HEK293 (cell line): ENCODE results near the gene C17orf50.
A peak's percentile ranks its signal among the peaks of the same experiment; 100 is the strongest.

Source experiments
- CTCF ChIA-PET: fragments of 350-600 bp; formaldehyde crosslinking; extraction: SDS; loops from one replicate; lab custom pipeline; 2021; ENCODE audit warnings: antibody characterized with exemption; lab: Yijun Ruan, JAX
- POLR2A ChIA-PET: fragments of 300-600 bp; formaldehyde crosslinking; extraction: SDS; loops from one replicate; lab custom pipeline; 2020; ENCODE audit warnings: antibody characterized with exemption, inconsistent platforms; lab: Yijun Ruan, JAX
- H3K27ac ChIP-seq: fragments of 200-500 bp; sonication (Bioruptor generic); 2 replicates; pipeline ENCODE4 v1.5.1; 2014; ENCODE audit warnings: low read depth, low read length, control low read depth, inconsistent platforms; ENCODE audit errors: extremely low read depth
- H3K36me3 ChIP-seq, 2 experiments: fragments of 200-500 bp in 1 of 2; sonication (Bioruptor generic) in 1 of 2; 1 replicate in 1 of 2; 2 replicates in 1 of 2; pipeline ENCODE4 v1.5.1; 2014 to 2017; ENCODE audit warnings: inconsistent platforms in 2 of 2, low read length in 2 of 2; ENCODE audit not compliant: control insufficient read depth in 2 of 2, insufficient read depth in 1 of 2
- H3K4me1 ChIP-seq: fragments of 200-500 bp; sonication (Bioruptor generic); 2 replicates; pipeline ENCODE4 v1.5.1; 2014; ENCODE audit warnings: mild to moderate bottlenecking, low read length, inconsistent platforms; ENCODE audit not compliant: control insufficient read depth, insufficient read depth
- H3K4me3 ChIP-seq: 2 replicates; pipeline ENCODE4 v1.5.1; 2011; ENCODE audit warnings: low read depth, mild to moderate bottlenecking, control low read depth, low read length, moderate library complexity
- H3K9me3 ChIP-seq: fragments of 200-500 bp; sonication (Bioruptor generic); 2 replicates; pipeline ENCODE4 v1.5.1; 2014; ENCODE audit warnings: low read depth, low read length, inconsistent platforms; ENCODE audit not compliant: control insufficient read depth, insufficient read depth
- GLI4 ChIP-seq: fragments of 450-650 bp; formaldehyde crosslinking; IDR thresholded peaks from 2 replicates; pipeline ENCODE4 v1.5.1; 2016; ENCODE audit warnings: missing biosample characterization, missing genetic modification characterization
- KLF7 ChIP-seq: fragments of 450-650 bp; formaldehyde crosslinking; IDR thresholded peaks from 2 replicates; pipeline ENCODE4 v1.5.1; 2016; ENCODE audit warnings: missing biosample characterization, missing genetic modification characterization, borderline replicate concordance
- PRDM4 ChIP-seq: fragments of 450-650 bp; formaldehyde crosslinking; IDR thresholded peaks from 2 replicates; pipeline ENCODE4 v1.5.1; 2017; ENCODE audit warnings: missing biosample characterization, missing genetic modification characterization
- SALL2 ChIP-seq: fragments of 450-650 bp; formaldehyde crosslinking; IDR thresholded peaks from 2 replicates; pipeline ENCODE4 v1.5.0; 2017; ENCODE audit warnings: missing biosample characterization, mild to moderate bottlenecking, missing genetic modification characterization, borderline replicate concordance
- ZBTB20 ChIP-seq: fragments of 450-650 bp; formaldehyde crosslinking; IDR thresholded peaks from 2 replicates; pipeline ENCODE4 v1.5.1; 2016; ENCODE audit warnings: missing biosample characterization, missing genetic modification characterization
- ZBTB49 ChIP-seq: fragments of 450-650 bp; formaldehyde crosslinking; IDR thresholded peaks from 2 replicates; pipeline ENCODE4 v1.5.1; 2016; ENCODE audit warnings: missing biosample characterization, missing genetic modification characterization, low read depth
- ZNF202 ChIP-seq: fragments of 450-650 bp; formaldehyde crosslinking; IDR thresholded peaks from 2 replicates; pipeline ENCODE4 v1.5.1; 2016; ENCODE audit warnings: missing biosample characterization, missing genetic modification characterization, borderline replicate concordance
- ZNF280D ChIP-seq: fragments of 450-650 bp; formaldehyde crosslinking; IDR thresholded peaks from 2 replicates; pipeline ENCODE4 v1.5.1; 2016; ENCODE audit warnings: missing biosample characterization, missing genetic modification characterization
- ZNF341 ChIP-seq: fragments of 450-650 bp; formaldehyde crosslinking; IDR thresholded peaks from 2 replicates; pipeline ENCODE4; 2016; ENCODE audit warnings: low read depth, missing biosample characterization, missing genetic modification characterization
- ZNF488 ChIP-seq: fragments of 450-650 bp; formaldehyde crosslinking; IDR thresholded peaks from 2 replicates; pipeline ENCODE4 v1.5.1; 2016; ENCODE audit warnings: missing biosample characterization, missing genetic modification characterization
- ZNF513 ChIP-seq: fragments of 450-650 bp; IDR thresholded peaks from 2 replicates; pipeline ENCODE4 v1.5.1; 2018; ENCODE audit warnings: missing biosample characterization, missing genetic modification characterization
- ZNF600 ChIP-seq: fragments of 450-650 bp; formaldehyde crosslinking; IDR thresholded peaks from 2 replicates; pipeline ENCODE4 v1.5.1; 2016; ENCODE audit warnings: missing biosample characterization, missing genetic modification characterization
- ZNF658 ChIP-seq: fragments of 450-650 bp; formaldehyde crosslinking; IDR thresholded peaks from 2 replicates; pipeline ENCODE4; 2016; ENCODE audit warnings: missing biosample characterization, missing genetic modification characterization
- ZNF660 ChIP-seq: fragments of 450-650 bp; IDR thresholded peaks from 2 replicates; pipeline ENCODE4 v1.5.1; 2018; ENCODE audit warnings: missing biosample characterization, mild to moderate bottlenecking, missing genetic modification characterization
- ZNF76 ChIP-seq: fragments of 450-650 bp; formaldehyde crosslinking; IDR thresholded peaks from 2 replicates; pipeline ENCODE4; 2016; ENCODE audit warnings: low read depth, missing biosample characterization, missing genetic modification characterization, borderline replicate concordance
- ZNF837 ChIP-seq: fragments of 450-650 bp; formaldehyde crosslinking; IDR thresholded peaks from 2 replicates; pipeline ENCODE4 v1.5.1; 2016; ENCODE audit warnings: missing biosample characterization, missing genetic modification characterization

The C17orf50 gene

GRCh38 chr17:35757243-35757642, 3.4 kb upstream of the C17orf50 start:
- CTCF ChIA-PET, result interaction anchor here (0.6 to 3.5 kb wide), 6 partner anchors 10 to 144 kb away, joined by 3 to 21 read pairs (median 4); partner anchors contain the start of gene TAF15
- TF ChIP-seq GLI4 (tag by site-specific recombination) (no peak), ZNF341 (tag by site-specific recombination) (no peak), ZNF76 (no peak), SALL2 (tag by site-specific recombination) (no peak), ZNF280D (tag by site-specific recombination) (peak; percentile 34; the same call in 1 of the 2 replicates), ZBTB20 (no peak), PRDM4 (tag by site-specific recombination) (no peak), ZNF488 (tag by site-specific recombination) (no peak)
- TF ChIP-seq, all 188 proteins: peak for 1
- POLR2A ChIA-PET, result interaction anchor here (1.7 kb wide), 1 partner anchor 52 kb away, joined by 6 read pairs; the partner anchor contains the start of gene TAF15
- no peaks in the 10 kb centered on the region for H3K4me1 ChIP-seq
- no peak overlapping the region for H3K4me3 ChIP-seq
- no peaks in the 10 kb centered on the region for H3K36me3 ChIP-seq
- no peak overlapping the region for H3K27ac ChIP-seq
- H3K9me3 ChIP-seq, result no peaks in the 10 kb centered on the region

- TF ChIP-seq ZNF658 (tag by site-specific recombination) (no peak), ZNF513 (tag by site-specific recombination) (no peak), KLF7 (no peak), ZNF202 (tag by site-specific recombination) (no peak), ZNF600 (no peak), ZNF837 (tag by site-specific recombination) (no peak), ZBTB49 (tag by site-specific recombination) (no peak), ZNF660 (tag by site-specific recombination) (no peak)
- no peaks in the 10 kb centered on the region for H3K9me3 ChIP-seq
- H3K27ac ChIP-seq, result no peak overlapping the region
- ChIA-PET CTCF (interaction anchor here (0.5 to 3.1 kb wide), 8 partner anchors 9 to 780 kb away, joined by 3 to 20 read pairs (median 3); partner anchors contain the start of gene SLFN12L), POLR2A (interaction anchor here (0.6 to 1.3 kb wide), 2 partner anchors 48 to 1092 kb away, joined by 8 read pairs; partner anchors contain the start of gene TAF15)
- no peaks in the 10 kb centered on the region; the same call in 1 of the 2 replicates for H3K4me1 ChIP-seq
- no peaks in the 10 kb centered on the region for H3K36me3 ChIP-seq
- no peak overlapping the region for H3K4me3 ChIP-seq
These were observed 914 bp downstream of the C17orf50 start for GRCh38 chr17:35761601-35762000.
